HG03175 (cell line): ENCODE results near the gene HSPA12A.

Source experiments
- ATAC-seq: cut with Tn5 transposase; IDR thresholded peaks from one replicate; pipeline ENCODE4 v1.9.1; 2021; ENCODE audit warnings: mild to moderate bottlenecking, moderate library complexity; ENCODE audit not compliant: unreplicated experiment

The HSPA12A gene

DNA sequence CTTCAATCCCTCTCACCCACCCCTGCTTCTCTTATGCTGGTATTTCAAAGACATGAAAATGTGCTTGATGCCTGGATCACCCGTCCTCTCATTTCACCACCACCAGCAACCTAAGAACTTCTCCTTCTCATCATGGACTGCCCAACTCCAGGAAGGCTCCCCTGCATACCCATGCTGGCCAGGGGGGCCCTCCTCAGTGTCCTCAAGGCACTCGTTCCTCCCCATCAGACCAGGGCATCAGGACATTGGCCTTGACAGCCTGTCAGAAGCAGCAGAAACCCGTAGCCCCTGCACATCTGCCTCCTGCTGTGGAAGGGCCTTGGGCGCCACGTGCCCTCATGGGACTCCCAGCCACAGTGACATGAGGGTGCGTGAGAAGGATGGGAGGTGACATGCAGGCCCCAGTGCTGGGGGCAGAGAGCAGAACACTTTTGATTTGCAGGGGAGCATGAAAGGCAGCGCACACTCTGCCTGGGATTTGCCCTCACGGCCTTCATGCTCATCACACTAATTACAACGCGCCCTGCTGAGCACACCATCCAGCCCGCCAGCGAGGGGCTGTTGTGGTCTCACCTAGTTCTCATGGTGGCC, 1.9 kb upstream of the HSPA12A start:
- ATAC-seq = no peak

DNA sequence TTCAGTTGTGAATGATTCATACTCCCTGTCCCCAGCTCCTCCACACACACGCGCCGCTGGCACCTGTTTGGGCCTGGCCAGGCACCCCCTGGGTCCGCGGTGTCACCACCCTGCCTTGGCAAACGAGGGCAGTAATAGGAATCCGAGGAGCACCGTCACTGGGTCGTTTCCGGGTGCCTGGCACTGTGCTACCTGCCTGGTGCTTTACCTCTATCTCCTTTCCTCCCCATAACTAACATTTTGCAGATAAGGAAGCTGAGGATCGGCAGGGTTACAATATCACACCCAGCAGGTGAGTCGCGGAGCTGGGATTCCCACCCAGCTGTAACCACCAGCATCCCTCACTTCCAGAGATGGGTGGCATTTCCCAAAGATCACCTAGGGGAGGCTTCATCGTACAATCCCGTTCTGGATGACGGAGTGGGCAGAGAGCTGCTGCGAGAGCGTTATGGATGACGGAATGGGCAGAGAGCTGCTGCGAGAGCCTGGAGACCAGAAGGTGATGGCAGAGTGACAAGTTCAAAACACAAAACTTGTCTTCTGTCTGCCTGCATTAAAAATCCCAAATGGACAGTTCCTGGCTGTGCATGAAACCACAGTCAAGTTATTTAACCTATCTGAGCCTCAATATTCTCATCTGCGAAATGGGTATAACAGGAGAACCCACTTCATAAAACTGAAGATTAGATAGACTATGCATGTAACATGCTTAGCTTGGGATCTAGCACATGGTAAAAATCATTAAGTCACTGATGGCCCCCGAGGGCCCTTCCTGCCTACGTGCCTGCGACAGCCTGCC, 1.1 kb upstream of the HSPA12A start:
- ATAC-seq = no peak

DNA sequence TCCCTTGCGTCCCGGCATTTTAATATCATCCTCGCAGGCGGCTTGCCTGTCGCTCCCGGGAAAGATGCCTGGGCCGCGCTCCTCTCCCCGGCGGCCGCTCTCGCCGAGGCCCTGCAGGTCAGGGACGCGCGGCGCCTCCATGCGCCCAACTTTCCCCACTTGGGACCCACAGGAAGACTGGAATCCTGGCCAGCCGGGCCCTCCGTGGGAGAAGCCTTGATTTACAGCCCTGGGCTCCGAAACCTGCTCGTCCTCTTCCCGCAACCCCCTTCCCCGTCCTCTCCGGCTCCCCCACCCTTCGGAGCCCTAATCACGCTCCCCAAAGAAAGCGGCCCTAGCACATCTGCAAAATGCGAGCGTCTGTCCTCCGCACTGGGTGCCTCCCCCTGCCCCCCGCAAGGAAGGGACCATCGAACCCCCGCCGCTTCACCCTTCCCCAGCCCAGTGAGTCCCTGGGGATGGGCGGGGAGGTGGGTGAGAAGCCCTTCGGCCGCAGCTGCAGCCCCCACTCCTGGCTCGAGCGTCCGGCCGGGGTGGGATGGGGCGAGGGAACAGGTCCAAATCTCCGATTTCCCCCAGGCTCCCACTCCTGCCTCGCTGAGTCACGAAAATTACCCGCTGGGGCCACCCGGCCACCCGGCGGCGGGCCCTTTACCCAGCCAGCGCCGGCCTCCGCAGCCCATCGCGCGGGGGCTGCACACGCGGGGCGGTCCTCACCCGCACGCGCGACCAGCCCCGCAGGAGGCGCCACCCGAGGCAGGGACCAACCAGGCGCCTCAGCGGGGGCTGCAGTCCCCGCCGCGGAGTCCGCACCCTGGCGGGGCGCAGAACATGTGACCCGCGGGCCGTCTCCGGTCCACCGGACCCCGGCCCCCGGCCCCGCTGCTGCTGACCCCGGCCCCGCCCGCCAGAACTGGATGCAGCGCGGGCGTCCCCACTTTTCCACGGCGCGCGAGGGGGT, 695 bp downstream of the HSPA12A start:
- peak; percentile 12 for ATAC-seq

DNA sequence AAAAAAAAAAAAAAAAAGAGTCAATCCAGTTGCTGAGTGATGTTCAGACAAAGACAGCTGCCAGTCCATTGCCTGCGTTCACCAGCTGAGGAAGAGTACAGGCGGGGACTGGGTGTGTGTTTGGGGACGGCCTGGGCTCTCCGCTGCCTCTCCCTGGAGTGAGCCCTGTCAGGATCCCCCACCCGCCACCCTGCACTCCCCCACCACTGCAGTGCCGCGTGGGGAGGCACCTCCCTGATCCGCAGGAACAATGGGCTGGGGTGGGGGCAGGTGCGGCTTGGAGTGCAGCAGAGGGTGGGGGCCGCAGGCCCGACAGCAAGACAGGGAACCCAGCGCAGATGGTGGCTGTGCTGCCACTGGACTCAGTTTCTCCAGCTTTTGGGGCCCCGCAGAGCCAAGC, 1.4 kb downstream of the HSPA12A start:
- no peak for ATAC-seq

DNA sequence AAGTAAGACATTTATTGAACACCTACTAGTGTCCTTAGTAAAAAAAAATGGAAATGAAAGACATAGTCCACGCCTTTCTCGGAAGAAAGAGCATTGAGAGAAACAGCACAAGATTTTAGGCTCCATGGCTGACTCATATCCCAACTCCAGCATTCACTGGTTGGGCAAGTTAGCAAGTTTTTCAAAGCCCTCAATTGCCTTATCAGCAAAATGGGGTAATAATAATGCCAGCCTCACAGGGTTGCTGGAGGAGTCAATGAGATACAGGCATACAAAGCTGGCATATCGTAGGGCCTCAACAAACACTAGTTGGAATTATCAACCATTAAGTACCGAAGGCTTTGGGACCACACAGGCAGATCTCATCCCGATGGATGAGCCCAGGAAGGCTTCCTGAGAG, 4.0 kb downstream of the HSPA12A start:
- ATAC-seq = no peak

DNA sequence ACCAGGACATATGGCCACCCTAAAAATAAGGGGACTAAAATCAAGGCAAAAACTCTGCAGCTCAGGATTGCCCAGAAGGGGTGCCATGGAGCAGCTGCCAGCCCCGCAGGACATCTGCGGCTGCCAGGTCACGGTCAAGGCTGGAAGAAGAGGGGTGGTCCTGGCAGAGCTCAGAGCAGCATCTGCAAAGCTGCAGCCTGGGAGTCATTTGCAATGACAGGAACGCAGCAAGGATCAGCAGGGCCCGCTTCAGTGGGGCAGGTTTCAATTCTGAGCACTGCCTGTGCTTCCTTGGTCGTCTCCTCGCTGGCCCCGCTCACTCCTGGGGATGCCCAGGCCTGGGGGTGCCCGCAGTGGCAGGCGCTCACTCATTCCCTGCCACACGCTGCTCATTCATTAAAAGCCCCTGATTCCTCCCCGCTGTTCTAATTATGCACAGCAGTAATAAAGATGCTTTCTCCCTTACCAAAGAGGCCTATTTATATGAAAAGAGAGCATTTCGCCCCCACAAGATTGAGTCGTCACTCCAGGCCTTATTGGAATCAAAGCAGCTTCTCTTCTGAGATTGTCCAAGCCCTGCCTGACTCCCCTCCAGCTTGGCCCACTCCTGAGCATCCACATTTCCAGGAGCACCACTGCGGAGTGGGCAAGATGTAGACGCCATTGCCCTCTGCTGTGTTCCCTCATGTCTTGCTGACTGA, 4.6 kb downstream of the HSPA12A start:
- no peak for ATAC-seq

DNA sequence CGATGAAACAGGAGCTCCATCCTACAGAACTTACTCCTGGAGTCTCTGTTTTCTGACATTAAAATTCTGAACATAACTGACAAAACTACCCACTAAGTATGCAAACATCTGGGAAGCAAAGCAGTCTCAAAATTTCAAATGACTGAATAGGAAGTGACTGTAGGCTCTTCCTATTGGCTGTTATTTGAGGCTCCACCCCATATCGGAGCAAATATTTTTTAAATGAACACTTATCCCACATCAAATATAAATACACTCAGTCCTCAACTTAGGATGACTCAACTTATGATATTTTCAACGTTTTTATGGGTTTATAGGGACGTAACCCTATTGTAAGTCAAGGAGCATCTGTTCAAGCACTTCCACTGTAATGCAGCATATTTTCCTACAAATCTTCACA, 8.8 kb downstream of the HSPA12A start:
- ATAC-seq = no peak

DNA sequence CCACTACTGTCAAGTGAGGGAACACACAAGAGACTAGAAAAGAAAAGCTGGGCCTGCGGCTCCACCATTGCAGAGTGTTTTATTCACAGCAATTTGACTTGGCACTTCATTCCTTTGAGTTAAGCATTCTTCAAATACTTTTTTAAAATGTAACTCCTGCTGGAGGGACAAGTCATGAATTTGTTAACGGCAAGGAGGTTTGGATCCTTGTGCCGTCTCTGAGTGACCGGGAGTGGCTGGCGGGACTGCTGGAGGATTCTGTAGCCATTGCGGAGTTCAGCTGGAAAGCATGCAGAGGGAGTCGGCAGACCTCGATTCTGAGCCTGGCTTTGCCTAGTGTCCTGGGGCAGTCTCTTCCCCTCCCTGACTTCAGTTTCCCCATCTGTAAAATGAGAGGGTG, 9.8 kb downstream of the HSPA12A start:
- no peak for ATAC-seq

DNA sequence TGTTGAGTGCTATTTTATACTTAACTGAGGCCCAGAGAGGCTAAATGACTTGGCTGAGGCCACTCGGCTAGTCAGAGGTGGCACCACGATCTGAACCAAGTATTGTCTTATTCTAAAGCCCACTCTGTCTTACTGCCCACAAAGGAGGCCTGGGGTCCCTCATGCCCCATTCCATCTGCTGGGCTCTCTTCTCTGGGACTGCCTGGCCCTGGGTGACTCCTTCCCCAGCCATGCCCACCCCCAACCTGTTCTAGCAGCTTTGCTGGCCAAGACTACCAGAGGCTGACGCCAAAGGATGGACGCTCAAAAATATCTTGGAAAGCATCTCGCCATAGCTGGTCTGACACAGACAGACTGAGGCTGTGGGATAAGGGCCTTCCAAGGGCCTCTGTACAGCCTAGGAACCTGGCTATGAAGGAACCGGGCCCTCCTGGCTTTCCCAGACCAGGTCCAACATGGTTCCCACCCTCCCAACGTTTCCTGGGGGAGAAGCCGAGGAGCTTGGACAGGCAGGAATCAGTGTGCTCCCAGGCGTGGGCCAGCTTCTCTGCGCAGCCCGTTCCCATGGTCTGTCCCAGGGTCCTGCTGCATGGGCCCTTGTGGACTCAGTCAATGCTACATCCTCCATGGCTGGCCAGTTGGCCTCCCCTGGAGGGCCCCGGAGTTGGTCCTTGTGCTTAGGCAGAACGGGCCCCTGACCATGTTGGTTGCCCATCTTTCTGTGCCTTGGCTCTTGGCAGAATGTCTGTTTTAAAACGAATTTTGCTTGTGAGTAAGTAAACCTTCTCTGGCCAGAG, 11.7 kb downstream of the HSPA12A start:
- ATAC-seq = no peak

DNA sequence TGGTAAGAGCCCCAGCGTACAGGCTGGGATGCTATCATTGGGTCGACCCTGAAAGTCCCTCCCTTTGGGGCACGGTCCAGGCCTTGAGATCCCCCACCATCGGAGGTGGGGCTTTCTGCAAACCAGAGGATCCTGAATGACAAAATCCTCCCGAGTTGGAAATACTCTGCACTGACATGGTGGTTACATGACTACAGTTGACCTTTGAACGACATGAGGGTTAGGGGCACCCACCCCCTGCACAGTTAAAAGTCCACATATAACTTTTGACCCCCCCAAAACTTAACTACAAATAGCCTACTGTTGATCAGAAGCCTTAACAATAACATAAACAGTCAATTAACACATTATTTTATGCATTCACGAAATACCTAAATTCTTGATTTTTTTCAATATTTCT, 13.1 kb downstream of the HSPA12A start:
- ATAC-seq = no peak

DNA sequence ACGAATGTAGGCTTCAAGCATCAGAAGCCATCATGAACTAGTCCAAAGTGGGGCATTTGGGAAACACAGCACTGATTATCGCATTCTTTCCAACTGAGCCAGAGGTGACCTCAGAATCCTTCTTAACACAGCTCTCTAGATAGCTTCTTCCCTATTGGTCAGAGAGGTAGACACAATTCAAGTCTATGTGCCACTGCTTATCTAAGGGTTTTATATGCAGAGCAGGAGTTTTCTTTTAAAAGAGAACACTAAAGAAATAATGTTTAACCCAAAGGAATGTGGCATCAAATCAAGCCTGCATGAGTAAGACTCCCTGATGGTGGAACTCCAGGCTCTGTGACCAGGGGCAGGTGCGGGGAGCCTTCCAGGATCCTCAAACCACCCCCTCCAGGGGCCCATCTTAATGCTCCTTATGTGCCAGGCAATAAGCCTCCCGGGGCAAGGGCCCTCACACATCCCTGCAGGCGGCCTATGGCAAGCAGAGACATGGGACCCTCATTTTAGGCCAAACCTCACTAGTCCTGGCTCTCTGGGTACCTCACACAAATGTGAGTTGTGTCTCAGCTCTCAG, 13.8 kb downstream of the HSPA12A start:
- no peak for ATAC-seq

DNA sequence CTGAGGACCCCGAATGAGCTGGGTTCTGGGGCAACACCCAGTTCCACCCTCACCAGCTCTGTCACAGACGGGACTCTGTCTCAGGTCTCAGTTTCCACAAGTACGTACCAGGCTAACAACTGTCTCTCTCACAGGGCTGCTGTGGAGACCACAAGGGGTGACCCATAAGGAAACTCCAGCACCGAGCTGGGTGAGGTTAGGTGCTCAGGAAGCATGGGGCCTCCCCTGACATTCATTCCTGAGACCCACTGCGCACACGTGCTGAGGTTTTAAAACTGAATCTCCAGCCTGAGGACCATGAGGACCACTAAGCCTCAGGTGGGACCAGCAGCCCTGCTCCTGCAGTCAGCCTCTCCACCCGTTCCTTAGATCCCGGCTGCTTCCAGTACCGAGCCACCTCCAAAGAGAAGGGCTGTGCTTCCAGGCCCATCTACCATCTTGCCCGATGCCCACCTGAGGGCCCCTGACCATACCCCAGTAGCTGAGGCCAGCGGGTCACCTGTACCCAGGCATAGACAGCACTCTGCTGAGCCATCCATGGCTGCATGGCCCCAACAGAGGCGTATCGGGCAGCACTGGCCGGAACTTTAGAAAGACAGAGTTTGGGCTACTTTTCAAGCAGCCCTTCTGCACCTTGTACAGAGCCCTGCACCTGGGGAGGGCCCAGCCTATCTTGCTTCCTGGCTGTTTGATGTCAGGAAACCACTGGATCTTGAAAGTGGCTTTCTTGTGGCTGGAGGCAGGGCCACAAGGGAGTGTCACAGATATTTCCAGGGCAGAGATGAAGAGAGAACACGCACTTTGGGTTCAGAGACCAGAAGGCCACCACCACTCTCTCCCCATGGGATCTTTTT, 18.7 kb downstream of the HSPA12A start:
- no peak for ATAC-seq

DNA sequence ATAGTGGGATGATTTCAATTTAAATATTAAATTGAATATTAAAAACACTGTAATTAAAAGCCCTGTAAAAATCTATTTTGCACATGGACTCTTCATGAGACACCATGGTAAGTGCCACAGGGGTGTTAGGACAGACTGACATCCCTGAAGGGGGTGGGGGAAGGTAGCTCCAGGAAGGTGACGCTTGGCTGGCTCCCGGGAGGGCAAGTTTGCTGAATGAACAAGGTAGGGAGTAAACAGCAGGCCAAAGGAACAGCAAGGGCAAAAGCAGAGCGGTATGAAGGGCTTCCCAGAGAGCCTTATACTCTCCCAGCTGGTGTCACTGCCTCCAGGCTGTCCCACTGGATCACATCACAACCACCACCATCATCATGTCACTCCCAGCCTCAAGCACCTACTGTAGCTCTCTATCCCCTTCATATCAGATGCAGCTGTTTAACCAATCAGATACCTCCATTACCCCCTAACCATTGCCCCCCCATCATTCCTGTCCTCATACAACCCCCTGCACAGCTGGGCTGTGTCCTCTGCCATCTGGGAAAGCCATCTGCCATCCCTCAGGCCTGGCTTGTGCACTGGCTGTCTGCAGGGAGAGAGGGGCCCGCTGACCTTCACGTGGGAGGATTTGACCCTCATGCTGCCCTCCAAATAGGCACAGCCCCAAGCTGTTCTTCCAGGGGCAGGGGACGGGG, 19.5 kb downstream of the HSPA12A start:
- ATAC-seq = no peak

DNA sequence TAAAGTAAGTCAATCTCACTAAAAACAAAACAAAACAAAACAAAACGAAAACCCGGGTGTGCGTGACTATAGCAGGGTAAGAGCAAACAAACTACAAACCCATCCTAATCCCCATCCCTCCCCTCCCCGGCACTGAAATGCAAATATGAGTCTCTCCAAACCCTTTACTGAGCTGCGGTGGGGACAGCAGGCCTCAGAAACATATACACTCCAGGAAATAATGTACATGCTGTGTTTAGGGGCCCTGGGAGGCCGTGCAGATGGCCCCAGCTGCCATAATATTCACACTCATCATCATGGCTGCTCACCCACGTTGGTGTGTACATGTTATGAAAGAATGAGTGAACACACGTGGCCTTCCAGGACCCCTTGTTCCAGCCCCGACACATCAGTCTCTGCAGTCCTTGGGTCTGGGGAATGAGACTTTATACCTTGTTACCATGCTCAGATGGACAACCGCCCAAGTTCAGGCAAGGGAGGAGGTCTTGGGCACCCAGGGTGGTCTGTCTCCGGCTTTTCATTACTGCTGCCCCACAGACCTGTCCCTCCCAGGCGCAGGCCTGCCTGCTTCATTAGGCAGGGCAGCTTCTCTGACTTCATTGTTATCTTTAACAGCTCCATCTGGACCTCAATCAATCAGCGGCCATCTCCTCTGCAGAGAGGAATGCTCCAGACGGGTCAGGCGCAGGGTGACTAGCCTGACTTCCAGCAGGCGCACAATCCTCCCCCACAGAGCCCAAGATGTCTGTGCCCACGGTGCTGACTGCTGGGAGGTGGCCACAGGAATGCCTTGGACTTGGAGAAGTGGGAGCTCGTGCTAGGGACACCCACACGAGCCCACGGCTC, 20.6 kb downstream of the HSPA12A start:
- no peak for ATAC-seq

DNA sequence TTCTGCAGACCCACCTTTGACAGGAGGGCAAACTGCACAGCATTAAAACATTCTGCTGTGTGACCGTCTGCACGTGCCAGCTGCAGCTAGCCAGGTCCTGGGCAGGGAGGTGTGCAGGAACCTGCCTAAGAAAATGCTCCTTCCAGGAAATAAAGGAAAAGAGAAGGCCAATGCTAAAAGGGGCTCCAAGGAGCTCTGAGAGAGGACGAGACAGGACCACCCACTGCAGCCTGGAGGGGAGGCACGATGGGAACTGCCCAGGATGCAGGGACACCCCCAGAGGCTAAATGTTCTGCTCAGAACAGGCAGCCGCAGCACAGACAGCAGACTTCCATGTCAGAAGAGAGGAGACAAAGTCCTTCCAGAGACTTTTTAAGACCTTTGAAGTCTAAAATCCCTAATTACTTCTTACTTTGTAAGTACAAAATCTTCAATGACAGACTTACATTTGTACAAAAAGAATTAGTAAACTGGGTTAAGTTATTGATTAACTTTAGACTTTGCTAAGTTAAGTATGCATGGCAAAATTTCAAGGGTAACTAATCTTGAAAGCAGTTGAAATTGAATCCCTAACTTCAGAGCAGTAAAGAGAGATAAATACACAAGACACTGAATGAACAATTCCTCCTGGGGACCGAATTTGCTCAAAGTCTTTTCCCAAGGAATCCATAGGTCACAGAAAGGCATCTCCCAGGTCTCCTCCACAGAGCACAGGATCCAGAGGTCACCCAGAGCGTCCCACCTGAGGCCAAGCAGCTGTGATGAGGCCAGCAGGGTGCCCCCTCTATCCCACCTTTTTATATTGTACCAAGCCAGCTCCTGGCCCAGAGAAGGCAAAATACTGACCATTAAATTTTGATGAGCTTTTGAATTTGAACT, 21.5 kb downstream of the HSPA12A start:
- ATAC-seq = no peak

DNA sequence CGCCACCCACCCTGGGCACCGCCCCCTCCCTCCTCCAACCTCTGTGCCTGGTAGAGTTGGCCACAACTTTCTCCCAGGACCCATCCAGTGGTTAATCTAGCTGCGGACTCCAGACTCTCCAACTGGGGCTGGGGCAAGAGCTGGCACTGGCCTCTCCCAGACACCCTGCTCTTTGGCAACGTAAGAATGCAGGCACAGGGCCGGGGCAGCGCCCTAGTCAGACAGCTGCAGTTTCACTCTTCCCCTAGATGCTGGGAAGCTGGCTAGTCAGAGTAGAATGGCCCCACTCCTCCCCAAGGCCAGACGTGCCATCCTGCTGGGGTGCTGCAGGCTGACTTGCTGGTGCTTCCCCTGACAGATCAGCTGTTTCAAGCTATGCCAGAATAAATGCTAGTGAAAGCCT, 22.1 kb downstream of the HSPA12A start:
- no peak for ATAC-seq
